OCI-M1 (cell line): ENCODE results near the gene RUSC1.
A peak's percentile ranks its signal among the peaks of the same experiment; 100 is the strongest.
"Not testable (repeated sequence)": the region's sequence is repeated elsewhere in the genome, so short reads cannot be mapped to it uniquely, and the experiment has no call there.

Source experiments
- DNase-seq: peaks from one replicate; lab custom pipeline; 2025; lab: John Stamatoyannopoulos, UW

The RUSC1 gene

GRCh38 chr1:155324037-155324716 is 3.5 kb downstream of the RUSC1 start:
- DNase-seq = peak; percentile 97

- peak; percentile 77 for DNase-seq
Measured at GRCh38 chr1:155324717-155325602, 4.3 kb downstream of the RUSC1 start.

- DNase-seq = no peak
Measured at GRCh38 chr1:155325603-155325893, 4.9 kb downstream of the RUSC1 start.

GRCh38 chr1:155326020-155326526 is 5.4 kb downstream of the RUSC1 start:
- no peak for DNase-seq

GRCh38 chr1:155326631-155327037 is 5.9 kb downstream of the RUSC1 start:
- no peak for DNase-seq

- DNase-seq = no peak
Measured at GRCh38 chr1:155327981-155328380, 7.3 kb downstream of the RUSC1 start.

GRCh38 chr1:155328856-155329255 is 8.2 kb downstream of the RUSC1 start:
- DNase-seq = not testable (repeated sequence)

GRCh38 chr1:155329980-155330598 is 9.4 kb downstream of the RUSC1 start:
- no peak for DNase-seq

- no peak for DNase-seq
Measured at GRCh38 chr1:155334962-155335361, 14.3 kb downstream of the RUSC1 start.

- DNase-seq = no peak
Measured at GRCh38 chr1:155339515-155340097, 18.9 kb downstream of the RUSC1 start.

GRCh38 chr1:155342842-155343241 is 22.1 kb downstream of the RUSC1 start:
- DNase-seq = no peak

GRCh38 chr1:155352631-155353030 is 31.9 kb downstream of the RUSC1 start:
- no peak for DNase-seq

GRCh38 chr1:155360051-155360450 is 39.4 kb downstream of the RUSC1 start:
- no peak for DNase-seq

- no peak for DNase-seq
Measured at GRCh38 chr1:155379180-155379579, 58.5 kb downstream of the RUSC1 start.

GRCh38 chr1:155379631-155380090 is 59.0 kb downstream of the RUSC1 start:
- DNase-seq = peak; percentile 39
